ENCODE results near the gene PEAK3. TPM values are rescaled to one million over a fixed set of nuclear protein-coding genes. Genes with fewer than 3 reads are reported as not detected.
A peak's percentile ranks its signal among the peaks of the same experiment; 100 is the strongest.

Gene PEAK3
- total RNA-seq, 6 donors from 2014 or later, result 2.4 to 8.6 (median 4.6) TPM

- 88% methylated on average over 15 of the region's 21 CpGs; no CpG with 5 or more reads in 1 of the 2 donors for WGBS, 2 donors
- ATAC-seq (ENCODE audit: low FRiP score in 2 of 2), result no peak
- no peaks in the 10 kb centered on the region for H3K9me3 ChIP-seq
- no peaks in the 10 kb centered on the region for H3K27me3 ChIP-seq
- no peak for TF ChIP-seq POLR2AphosphoS5 (IDR thresholded peaks at IDR 0.05)
- peak in 1 of 6 experiments; percentile 11 for TF ChIP-seq CTCF (IDR thresholded peaks at IDR 0.05)
- H3K4me3 ChIP-seq, result no peak overlapping the region
- peaks cover 14 to 27% (median 15%) of the 10 kb centered on the region in 4 donors for H3K4me1 ChIP-seq
- DNase-seq, result peak in 1 of 2 donors; percentile 79
- peak overlapping the region in 2 of 4 donors; percentile 10 to 22 for H3K27ac ChIP-seq
- peaks cover 22 to 73% (median 63%) of the 10 kb centered on the region in 4 donors for H3K36me3 ChIP-seq
Measured at GRCh38 chr19:2231621-2232221, 50.3 kb downstream of the PEAK3 start.

- peak overlapping the region in 3 of 4 donors; percentile 10 to 22 (median 21) for H3K27ac ChIP-seq
- WGBS, 2 donors, result 75 to 84% methylated on average over 6 to 12 of the region's 12 CpGs
- H3K4me3 ChIP-seq, result no peak overlapping the region
- H3K36me3 ChIP-seq, result peaks cover 25 to 80% (median 71%) of the 10 kb centered on the region in 4 donors
- no peaks in the 10 kb centered on the region for H3K27me3 ChIP-seq
- no peaks in the 10 kb centered on the region for H3K9me3 ChIP-seq
- ATAC-seq (ENCODE audit: low FRiP score in 2 of 2), result no peak
- peaks cover 14 to 27% (median 15%) of the 10 kb centered on the region in 4 donors for H3K4me1 ChIP-seq
- TF ChIP-seq CTCF (IDR thresholded peaks at IDR 0.05) (no peak), EP300 (IDR thresholded peaks at IDR 0.05) (no peak), POLR2AphosphoS5 (IDR thresholded peaks at IDR 0.05) (no peak), POLR2A (IDR thresholded peaks at IDR 0.05) (no peak)
- peak in 1 of 2 donors; percentile 75 for DNase-seq
Measured at GRCh38 chr19:2230807-2231533, 51.0 kb downstream of the PEAK3 start.

- Histone ChIP-seq H3K27ac (no peak overlapping the region), H3K27me3 (no peaks in the 10 kb centered on the region), H3K36me3 (peaks cover 29 to 89% (median 79%) of the 10 kb centered on the region in 4 donors), H3K4me3 (no peak overlapping the region), H3K4me1 (peaks cover 10 to 21% (median 11%) of the 10 kb centered on the region in 4 donors), H3K9me3 (no peaks in the 10 kb centered on the region)
- ATAC-seq (ENCODE audit: low FRiP score in 2 of 2) (no peak), DNase-seq (peak in 1 of 2 donors; percentile 86)
- WGBS, 2 donors, result 94 to 96% methylated on average over 42 to 43 of the region's 43 CpGs
- no peak for TF ChIP-seq POLR2AphosphoS5 (IDR thresholded peaks at IDR 0.05)
- no peak for TF ChIP-seq CTCF (IDR thresholded peaks at IDR 0.05)
- TF ChIP-seq POLR2A (IDR thresholded peaks at IDR 0.05), result no peak
- TF ChIP-seq EP300 (IDR thresholded peaks at IDR 0.05), result no peak
Measured at GRCh38 chr19:2230033-2230531, 51.9 kb downstream of the PEAK3 start.

- DNase-seq (peak in 1 of 2 donors; percentile 86), ATAC-seq (ENCODE audit: low FRiP score in 2 of 2) (no peak)
- WGBS, 2 donors, result 92 to 96% methylated on average over 32 to 35 of the region's 45 CpGs
- no peak overlapping the region for H3K27ac ChIP-seq
- no peaks in the 10 kb centered on the region for H3K27me3 ChIP-seq
- peaks cover 30 to 96% (median 86%) of the 10 kb centered on the region in 4 donors for H3K36me3 ChIP-seq
- H3K4me3 ChIP-seq, result no peak overlapping the region
- no peaks in the 10 kb centered on the region for H3K9me3 ChIP-seq
- peaks cover 3 to 14% (median 4%) of the 10 kb centered on the region in 4 donors for H3K4me1 ChIP-seq
- TF ChIP-seq POLR2AphosphoS5 (IDR thresholded peaks at IDR 0.05), result no peak
- TF ChIP-seq EP300 (IDR thresholded peaks at IDR 0.05), result no peak
- TF ChIP-seq POLR2A (IDR thresholded peaks at IDR 0.05), result no peak
- TF ChIP-seq CTCF (IDR thresholded peaks at IDR 0.05), result no peak
Measured at GRCh38 chr19:2229103-2230032, 52.6 kb downstream of the PEAK3 start.

Measured in upper lobe of left lung (tissue), 6 donors.